Measurements from ENCODE around the gene VAMP1. TPM values are rescaled to one million over a fixed set of nuclear protein-coding genes. Genes with fewer than 3 reads are reported as not detected.

The VAMP1 gene
- total and polyA plus RNA-seq, 10 of the 15 experiments (the other 5 are each of a cell fraction or from before 2014, with no cell fraction given) = 4.8 to 123 (median 27.5) TPM

GRCh38 chr12:6443361-6443983 is 27.0 kb downstream of the VAMP1 start (continued):
- TF ChIP-seq, protein P1, sequence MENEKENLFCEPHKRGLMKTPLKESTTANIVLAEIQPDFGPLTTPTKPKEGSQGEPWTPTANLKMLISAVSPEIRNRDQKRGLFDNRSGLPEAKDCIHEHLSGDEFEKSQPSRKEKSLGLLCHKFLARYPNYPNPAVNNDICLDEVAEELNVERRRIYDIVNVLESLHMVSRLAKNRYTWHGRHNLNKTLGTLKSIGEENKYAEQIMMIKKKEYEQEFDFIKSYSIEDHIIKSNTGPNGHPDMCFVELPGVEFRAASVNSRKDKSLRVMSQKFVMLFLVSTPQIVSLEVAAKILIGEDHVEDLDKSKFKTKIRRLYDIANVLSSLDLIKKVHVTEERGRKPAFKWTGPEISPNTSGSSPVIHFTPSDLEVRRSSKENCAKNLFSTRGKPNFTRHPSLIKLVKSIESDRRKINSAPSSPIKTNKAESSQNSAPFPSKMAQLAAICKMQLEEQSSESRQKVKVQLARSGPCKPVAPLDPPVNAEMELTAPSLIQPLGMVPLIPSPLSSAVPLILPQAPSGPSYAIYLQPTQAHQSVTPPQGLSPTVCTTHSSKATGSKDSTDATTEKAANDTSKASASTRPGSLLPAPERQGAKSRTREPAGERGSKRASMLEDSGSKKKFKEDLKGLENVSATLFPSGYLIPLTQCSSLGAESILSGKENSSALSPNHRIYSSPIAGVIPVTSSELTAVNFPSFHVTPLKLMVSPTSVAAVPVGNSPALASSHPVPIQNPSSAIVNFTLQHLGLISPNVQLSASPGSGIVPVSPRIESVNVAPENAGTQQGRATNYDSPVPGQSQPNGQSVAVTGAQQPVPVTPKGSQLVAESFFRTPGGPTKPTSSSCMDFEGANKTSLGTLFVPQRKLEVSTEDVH (IDR thresholded peaks at IDR 0.05; ENCODE audit: low read depth, partially characterized antibody) = no peak
- TF ChIP-seq TBL1XR1 (IDR thresholded peaks at IDR 0.05; ENCODE audit: low read depth, low read length) = 0 out of 2 replicates have a peak, but pooled peaks have one; percentile 28
- peak; percentile 93; the same call in 2 of the 3 replicates for TF ChIP-seq POU2F2 (IDR thresholded peaks at IDR 0.05; ENCODE audit: borderline replicate concordance, low read depth, low read length)
- TF ChIP-seq TCF12 (IDR thresholded peaks at IDR 0.05; ENCODE audit: low read depth, low read length) = peak; percentile 48; the same call in 1 of the 2 replicates
- TF ChIP-seq ZNF687 (IDR thresholded peaks at IDR 0.05) = peak; percentile 85
- 0 out of 2 replicates have a peak, but pooled peaks have one; percentile 34 for TF ChIP-seq GATAD2B (conservative IDR thresholded peaks at IDR 0.05; ENCODE audit: low read depth)
- TF ChIP-seq JUND (IDR thresholded peaks at IDR 0.05; ENCODE audit: low read depth, low read length) = no peak
- TF ChIP-seq RB1 (IDR thresholded peaks at IDR 0.05; ENCODE audit: borderline replicate concordance) = no peak
- no peak for TF ChIP-seq SUPT20H (IDR thresholded peaks at IDR 0.05; ENCODE audit: borderline replicate concordance, control insufficient read depth, low read depth, low read length)
